HG03135 (cell line): ENCODE results near the gene SETD6.
A peak's percentile ranks its signal among the peaks of the same experiment; 100 is the strongest.

ENCODE experiments used
- ATAC-seq: cut with Tn5 transposase; IDR thresholded peaks from one replicate; pipeline ENCODE4 v1.9.1; 2021; ENCODE audit warnings: mild to moderate bottlenecking, moderate library complexity; ENCODE audit not compliant: unreplicated experiment

The SETD6 gene

DNA sequence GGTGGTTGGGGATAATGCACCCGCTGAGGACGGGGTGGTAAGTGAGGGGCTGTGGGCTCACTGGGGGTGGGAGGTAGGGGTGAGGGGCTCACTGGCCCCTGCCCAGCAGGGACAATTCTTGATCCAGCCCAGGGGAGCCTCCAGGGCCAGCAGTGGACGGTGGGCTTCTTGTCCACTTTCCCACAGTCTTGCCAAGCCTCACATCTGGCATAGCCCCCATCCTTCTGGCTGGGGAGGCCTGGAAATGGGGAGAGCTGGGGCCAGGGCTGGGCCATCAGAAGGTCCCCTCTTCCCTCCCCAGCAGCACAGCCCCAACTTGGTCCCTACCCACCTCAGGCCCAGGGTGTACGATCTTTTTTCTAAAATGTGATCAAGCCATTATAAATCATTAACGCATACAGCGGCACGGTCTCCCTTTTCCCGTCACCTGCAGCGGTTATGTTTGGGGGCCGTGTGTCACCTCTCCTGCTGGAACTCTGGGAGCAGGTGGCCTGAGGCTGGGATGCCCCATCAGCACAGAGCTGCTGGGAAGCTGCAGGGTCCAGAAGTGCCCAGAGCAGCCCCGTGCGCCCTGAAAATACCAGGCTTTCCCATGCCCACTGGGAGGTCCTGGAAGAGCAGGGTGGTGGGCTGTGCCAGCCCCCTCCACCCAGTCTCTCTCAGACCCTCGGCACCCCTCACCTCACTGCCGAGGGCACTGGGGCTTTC lies 7.2 kb upstream of the SETD6 start:
- ATAC-seq = no peak

DNA sequence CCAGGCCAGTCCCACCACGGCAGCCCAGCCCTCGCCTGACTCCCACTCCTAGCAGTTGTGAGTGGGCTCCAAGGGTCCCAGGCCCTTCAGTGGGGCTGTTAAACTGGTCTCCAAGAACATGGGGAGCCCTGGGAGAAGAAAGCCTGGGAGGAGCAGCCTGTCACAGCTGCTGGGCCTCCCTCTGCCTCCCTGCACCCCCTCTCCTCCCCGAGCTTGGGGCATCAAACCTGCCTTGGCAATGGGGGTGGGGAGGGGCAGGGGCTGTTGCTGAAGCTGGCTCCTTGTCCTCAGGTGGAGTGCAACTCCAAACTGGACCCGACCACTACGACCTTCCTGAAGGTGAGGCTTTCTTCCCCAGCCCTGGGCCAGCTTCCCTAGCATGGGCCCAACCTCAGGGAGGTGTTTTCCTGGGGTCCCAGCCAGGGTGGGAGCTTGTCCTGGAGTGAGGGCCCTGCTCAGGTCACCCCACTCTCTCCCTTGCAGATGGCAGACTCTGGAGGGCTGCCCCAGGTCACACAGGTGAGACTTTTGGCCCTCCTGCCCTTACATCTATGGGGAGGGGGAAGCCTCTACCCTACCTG lies 6.6 kb upstream of the SETD6 start:
- ATAC-seq = no peak

DNA sequence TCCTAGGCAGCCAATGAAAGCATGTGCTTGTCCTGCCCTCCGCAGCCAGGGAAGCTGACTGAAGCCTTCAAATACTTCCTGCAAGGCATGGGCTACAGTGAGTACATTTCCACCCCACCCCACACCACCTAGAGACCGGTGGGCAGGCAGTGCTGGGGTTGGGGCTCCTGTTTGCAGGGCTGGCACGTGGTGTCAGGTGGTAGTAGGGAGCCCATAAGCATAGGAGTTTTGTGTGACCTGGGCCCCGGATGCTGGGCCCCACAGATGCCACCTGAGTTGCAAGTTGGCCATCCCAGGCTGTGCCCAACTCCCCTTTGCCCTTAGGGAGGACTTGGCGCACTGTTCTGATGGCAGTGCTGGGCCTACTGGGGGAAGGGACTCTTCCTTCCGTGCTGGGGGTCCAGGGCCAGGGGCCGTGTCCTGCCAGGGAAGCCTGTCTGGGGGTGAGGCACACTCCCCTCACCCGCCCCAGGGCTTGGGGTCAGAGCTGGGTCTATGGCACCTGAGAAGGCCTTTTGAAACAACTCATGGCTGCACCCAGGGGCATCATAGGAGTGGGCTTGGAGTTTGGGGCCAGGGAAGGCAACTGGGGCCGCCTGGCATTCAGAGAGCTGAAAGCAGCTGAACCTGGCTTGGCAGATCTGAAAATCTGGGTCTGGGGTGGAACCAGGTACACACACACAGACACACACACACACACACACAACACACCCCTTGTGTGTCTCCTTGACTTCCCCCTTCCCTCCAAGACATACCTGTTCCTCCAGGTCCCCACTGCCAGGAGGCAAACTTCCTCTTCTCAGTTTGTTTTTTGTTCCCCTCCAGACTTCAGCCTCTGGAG lies 5.8 kb upstream of the SETD6 start:
- ATAC-seq = no peak

DNA sequence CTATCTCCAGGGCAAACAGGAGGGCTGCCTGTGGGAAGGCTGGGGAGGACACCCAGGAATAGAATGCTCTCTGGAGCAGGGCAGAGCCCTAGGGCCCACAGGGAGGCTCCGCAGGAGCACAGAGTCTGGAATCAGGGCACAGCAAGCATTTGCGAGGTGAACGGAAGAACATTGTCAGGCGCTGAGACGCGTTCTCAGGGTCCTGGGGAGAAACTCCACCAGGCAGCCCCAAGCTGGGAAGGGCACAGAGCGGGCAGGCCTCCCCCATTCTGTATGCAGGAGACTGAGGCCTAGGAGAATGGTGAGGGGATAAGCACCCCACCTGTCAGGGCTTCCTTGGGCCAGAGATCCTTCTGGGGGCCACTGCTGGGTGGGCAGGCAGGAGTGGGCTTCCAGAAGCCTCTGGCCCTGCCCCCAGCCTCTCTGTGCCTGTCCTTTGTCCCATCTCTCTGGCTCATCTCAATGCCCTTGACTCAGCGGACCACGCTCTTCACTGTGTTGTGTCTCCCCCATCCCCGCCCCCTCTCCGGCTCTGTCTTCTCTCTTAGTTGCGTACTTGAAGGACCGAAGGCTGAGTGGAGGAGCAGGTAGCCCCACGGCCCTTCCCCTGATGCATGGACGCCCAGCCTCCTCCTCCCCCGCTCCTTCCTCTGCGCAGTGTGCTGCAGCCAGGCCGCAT lies 5.1 kb upstream of the SETD6 start:
- ATAC-seq = no peak

DNA sequence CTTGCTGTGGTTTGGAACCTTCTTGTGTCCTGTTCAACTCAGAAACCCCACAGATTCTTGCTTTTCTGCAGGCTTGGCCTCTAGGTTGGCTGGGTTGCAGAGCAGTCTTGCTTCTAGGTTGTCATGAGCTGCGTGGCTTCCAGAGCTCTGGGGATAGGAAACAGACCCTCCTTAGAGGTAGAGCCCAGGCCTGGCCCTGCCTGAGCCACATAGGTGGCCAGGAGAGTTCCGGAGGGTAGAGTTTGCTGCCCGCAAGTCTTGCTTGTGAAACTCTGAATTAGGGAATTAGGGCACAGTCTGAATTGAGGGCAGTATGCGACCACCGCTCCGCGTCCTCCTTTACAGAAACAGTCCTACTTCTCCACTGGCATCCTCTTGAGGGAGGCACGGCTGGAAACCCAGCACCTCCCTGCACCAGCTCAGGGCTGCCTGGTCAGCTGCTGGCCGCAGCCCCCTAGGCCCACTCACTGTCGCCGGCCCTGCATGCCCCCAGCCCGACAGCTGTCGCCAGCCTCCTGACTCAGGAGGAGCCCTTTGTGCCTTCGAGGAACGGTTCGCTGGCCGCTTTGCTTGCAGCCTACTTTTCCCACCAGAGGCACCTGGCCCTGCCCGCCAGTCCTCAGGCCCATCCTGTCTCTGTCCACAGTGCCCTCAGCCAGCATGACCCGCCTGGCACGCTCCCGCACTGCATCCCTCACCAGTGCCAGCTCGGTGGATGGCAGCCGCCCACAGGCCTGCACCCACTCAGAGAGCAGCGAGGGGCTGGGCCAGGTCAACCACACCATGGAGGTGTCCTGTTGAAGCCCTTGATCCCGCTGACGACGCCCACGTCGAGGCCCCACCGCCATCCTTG lies 4.3 kb upstream of the SETD6 start:
- no peak for ATAC-seq

DNA sequence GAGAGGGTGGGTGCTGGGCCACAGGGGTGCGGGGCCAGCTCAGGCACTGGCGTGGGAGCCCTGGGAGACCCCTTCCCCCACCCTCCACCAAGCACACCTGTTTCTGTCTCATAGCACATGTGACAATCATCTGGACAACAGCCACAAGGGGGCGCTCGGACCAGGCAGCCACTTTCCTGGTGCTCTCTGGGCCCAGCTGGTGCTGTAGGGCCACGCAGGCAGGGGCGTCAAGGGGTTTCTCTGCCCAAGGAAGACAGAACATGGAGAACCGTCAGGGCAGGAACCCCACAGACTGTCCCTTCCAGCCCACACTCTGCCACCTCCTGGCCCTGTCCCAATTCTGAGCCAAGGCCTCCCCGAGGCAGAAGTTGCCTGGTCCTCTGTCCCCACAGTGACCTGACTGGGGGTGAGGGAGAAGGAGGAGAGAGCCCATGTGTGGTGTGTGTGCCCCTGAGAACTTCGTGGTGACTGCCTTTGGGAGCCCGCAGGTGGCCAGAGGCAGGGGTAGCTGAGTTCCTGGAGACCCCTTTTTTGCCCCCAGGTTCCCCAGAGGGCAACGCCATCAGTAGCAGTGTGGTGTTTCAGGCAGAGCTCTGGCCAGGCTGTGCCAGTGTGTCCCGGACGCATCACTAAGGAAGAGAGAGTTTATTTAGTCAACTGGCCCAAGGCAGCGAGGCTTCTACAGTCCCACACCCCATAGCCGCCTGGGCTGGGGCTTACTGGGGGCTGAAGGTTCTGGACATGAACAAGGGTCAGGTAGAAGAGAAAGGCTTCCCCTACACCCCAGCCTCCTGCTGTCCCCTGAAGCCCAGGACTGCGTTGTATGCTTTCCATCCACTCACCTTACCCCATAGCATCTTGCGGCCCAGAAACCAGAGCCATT lies 3.1 kb upstream of the SETD6 start:
- peak; percentile 30 for ATAC-seq

DNA sequence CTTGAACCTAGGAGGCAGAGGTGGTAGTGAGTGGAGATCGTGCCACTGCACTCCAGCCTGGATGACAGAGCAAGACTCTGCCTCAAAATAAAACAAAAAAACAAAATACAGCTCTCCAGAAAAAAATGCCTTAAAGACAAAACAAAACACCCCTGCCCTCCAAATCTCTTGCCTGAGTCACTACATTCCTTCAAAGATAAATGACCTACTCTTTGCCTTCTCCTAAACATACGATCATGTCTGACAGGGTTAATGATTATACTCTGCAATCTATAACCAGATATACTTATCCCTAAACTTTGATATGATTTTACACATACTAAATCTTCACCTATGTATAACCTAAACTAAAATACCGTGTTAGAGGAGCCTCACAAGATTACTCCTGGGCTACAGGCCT lies 1.4 kb upstream of the SETD6 start:
- ATAC-seq = no peak

DNA sequence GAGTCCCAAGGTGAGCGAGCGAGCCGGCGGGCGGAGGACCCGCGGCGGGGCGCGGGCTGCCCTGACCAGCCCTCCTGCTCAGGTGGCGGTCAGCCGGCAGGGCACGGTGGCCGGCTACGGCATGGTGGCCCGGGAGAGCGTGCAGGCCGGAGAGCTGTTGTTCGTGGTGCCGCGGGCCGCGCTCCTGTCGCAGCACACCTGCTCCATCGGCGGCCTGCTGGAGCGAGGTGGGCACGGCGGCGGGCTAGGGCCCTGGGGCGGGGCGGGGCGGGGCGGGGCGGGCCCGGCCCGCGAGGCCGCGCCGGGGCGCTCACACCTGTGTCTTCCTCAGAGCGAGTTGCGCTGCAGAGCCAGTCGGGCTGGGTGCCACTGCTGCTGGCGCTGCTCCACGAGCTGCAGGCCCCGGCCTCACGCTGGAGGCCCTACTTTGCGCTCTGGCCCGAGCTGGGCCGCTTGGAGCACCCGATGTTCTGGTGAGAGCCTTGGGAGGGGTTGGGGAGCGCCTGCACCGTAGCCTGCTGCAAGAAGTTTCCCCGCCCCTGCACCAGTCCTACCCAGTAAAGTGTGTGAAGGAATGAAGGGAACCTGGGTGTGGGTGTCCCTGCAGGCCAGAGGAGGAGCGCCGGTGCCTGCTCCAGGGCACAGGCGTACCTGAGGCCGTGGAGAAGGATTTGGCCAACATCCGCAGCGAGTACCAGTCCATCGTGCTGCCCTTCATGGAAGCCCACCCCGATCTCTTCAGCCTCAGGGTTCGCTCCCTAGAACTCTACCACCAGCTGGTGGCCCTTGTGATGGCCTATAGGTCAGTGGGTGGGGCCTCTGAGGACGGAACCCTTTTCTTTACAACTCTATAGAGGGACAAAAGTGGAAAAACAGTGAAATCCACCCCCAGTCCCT lies 802 bp downstream of the SETD6 start:
- ATAC-seq = peak; percentile 48

DNA sequence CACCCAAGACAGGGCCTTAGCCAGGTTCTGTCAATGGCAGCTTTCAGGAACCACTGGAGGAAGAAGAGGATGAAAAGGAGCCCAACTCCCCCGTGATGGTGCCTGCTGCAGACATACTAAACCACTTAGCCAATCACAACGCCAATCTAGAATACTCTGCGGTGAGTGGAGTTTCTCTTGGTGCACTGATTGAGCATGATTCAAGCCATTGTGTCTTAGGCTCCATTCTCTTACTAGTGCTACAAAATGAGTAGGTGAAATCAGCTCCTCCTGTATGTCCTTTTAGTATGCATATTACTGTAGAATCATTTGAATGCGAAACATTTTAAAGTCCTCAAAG lies 1.4 kb downstream of the SETD6 start:
- ATAC-seq = no peak

DNA sequence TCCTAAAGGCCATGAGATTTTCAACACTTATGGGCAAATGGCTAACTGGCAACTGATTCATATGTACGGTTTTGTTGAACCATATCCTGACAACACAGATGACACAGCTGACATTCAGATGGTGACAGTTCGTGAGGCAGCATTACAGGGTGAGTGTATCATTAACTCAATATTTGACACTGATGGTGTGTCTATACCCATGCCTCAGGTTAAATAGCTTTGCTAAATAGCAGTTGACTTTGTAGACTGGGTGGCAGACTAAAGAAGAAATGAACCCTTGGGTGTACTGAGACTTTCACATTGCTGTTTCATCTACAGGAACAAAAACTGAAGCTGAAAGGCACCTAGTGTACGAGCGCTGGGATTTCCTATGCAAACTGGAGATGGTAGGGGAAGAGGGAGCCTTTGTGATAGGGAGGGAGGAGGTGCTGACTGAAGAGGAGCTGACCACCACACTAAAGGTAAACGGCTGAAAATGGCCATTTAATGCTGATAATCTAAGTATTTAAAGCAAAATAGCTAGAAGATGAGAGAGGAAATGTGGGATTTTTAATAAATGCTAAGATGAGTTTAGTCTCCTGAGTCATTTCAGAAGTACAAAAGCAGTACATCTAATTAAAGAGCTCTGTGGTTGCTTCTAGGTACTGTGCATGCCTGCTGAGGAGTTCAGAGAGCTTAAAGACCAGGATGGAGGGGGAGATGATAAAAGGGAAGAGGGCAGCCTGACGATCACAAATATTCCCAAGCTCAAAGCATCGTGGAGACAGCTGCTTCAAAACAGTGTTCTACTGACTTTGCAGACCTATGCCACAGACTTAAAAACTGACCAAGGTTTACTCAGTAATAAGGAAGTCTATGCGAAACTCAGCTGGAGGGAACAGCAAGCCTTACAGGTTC lies 3.0 kb downstream of the SETD6 start:
- ATAC-seq = peak; percentile 37

DNA sequence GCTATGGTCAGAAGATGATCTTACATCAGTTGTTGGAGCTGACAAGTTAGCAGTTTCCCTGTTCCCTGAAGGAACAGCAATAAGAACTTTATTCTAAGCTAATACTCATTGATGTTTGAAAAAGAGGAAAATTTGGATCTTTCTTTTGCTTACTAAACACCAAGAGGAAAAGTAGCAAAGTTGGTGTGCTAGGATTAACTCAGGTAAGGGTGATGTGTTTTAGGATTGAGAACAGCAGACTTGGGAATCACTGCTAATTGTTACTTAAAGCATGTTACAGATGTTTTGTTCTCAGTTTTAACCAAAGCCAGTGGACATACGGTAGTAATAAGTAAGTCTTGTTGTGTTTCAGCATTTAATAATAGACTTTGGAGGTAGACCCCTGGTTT lies 3.7 kb downstream of the SETD6 start:
- no peak for ATAC-seq

DNA sequence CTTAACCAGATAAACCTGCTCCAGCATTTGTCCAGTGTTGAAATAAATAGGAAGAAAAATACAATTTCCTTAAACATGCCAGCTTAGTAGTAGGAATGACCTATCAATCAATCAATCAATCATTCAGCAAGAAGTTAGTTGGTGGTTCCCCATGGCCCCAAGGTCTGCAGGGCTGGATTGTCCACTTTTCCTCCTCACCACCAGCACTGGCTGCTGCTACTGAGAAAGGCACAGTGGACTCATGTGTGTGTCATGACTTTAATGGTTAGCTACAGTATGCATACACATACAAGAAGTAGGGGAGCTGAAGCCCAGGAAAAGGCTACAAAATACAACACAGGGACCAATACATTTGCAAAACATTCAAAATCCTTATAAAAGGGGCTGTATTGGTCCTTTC lies 4.4 kb downstream of the SETD6 start:
- ATAC-seq = no peak

DNA sequence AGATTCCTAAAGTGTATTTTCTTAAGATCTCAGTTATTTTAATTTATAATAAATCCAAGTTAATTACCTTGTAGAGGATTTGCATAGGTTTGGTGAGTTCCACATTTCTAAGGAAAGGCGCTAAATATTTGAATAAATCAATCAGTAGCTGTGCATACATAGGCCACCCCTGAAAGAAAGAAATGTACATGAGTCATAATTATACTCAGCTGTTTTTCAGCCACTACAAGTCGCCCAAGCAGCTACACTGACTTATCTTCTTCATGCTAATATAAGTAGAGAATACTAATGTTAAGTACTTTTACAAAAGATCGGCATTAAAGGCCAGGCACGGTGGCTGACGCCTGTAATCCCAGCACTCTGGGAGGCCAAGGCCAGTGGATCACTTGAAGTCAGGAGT lies 14.9 kb downstream of the SETD6 start:
- ATAC-seq = no peak

DNA sequence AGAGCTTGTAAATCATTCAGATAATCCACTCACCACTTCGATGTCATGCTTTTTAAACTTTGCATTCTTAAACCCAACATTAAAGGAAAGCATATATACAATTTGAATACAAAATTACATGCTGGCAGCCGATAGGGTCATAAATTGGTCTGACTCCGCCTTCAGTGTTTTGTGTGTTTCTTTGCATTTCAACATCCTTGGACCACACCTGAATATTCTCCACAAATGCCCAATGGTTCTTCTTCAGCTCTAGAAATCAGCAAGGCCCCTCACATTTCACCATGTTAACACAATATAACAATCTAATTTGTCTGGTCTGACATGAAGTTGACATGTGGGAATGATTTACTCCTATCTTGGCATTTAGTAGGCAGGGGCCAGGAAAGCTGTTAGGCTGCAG lies 17.1 kb downstream of the SETD6 start:
- no peak for ATAC-seq

DNA sequence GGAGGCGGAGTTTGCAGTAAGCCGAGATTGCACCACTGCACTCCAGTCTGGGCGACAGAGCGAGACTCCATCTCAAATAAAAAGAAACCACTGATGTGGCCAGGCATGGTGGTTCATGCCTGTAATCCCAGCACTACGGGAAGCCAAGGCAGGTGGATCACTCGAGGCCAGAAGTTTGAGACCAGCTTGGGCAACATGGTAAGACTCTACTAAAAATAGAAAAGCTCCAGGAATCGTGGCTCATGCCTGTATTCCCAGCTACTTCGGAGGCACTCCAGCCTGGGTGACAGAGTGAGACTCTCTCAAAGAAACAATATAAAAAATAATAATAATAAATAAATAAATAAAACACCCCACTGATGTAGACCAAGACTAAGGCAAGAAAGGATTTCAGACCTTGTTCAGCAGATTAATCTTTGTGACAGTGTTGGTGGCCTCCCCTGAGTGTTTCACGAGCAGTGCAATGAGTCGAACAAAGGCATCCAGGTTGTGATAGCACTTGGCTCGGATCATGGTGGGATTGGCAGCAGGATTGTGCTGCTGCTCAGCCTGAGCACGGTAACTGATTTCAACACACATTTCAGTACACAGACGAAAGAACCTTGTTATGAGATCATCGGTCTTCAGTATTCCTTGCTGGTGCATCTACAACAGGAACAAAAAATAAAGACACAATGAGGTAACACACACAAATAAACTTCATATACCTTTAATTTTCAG lies 18.6 kb downstream of the SETD6 start:
- no peak for ATAC-seq

DNA sequence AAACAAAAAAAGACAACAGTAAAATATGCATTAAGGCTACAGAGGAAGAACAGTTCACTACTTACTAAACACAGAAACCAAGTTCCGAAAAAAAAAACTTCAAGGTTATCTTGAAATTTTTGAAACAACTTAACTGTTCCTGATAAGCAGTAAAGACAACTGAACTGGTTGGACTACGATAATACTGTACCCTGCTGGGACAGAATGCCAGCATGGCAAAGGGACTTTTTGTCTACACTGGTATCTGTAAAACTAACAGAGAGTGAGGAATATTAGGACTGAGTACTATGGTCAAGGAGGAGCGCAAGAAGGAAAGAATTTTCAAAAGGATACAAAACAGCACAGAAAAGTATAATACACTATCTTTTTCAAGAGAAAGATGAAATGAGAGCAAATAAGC lies 19.8 kb downstream of the SETD6 start:
- ATAC-seq = no peak

DNA sequence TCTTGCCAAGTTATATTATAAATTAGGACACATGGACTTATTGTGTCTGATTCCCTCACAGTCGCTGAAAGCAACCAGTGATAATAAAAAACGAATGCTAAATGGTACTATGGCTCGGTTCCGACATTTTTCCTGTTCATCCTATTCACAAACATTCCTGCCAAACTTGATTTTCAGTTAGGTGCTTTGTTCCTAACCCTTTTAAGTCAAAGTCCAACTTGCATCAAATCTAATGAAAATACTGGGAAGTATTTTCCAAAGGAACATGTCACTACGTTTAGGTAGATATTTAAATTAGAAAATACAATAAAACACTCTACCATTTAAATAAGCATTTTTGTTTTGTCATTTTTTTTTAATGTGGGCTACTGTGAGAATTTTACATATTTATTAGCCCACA lies 21.0 kb downstream of the SETD6 start:
- ATAC-seq = no peak
